IMR-90 (cell line): ENCODE measurements around the gene BMPER. TPM values are rescaled to one million over a fixed set of nuclear protein-coding genes. Genes with fewer than 3 reads are reported as not detected.

Source experiments
- ATAC-seq: fragments of 200-7000 bp; cut with Tn5 transposase; 2 replicates; pipeline ENCODE4 v1.9.1; 2020; ENCODE audit warnings: low read depth, mild to moderate bottlenecking, moderate library complexity
- BruUV-seq: library from RNA; stranded (reverse); fragments of 400-500 nt; replicated peaks from 2 replicates; lab custom pipeline; 2021; lab: Mats Ljungman, UMichigan
- CTCF ChIA-PET: fragments of 300-600 bp; formaldehyde crosslinking; extraction: SDS; loops from one replicate; lab custom pipeline; 2021; ENCODE audit warnings: antibody characterized with exemption; lab: Yijun Ruan, JAX
- POLR2A ChIA-PET: fragments of 300-600 bp; sonication (Branson Sonifier 250); formaldehyde crosslinking; loops from one replicate; lab custom pipeline; 2022; ENCODE audit warnings: antibody characterized with exemption; ENCODE audit not compliant: unreplicated experiment; lab: Charles Lee
- DNase-seq: peaks from one replicate; pipeline ENCODE4 v3.0.0; 2013
- H2AFZ ChIP-seq: replicated peaks from 2 replicates; pipeline ENCODE3; 2013; ENCODE audit warnings: low read length, mild to moderate bottlenecking; ENCODE audit not compliant: poor library complexity
- H2AK5ac ChIP-seq: 2 replicates; pipeline ENCODE4 v1.6.1; 2013; ENCODE audit warnings: low read depth, low read length, inconsistent platforms
- H2AK9ac ChIP-seq: replicated peaks from 2 replicates; pipeline ENCODE3; 2013; ENCODE audit warnings: mild to moderate bottlenecking, low read depth, low read length, moderate library complexity; ENCODE audit not compliant: poor library complexity
- H2BK120ac ChIP-seq: 2 replicates; pipeline ENCODE4 v1.6.1; 2013; ENCODE audit warnings: low read depth, low read length, inconsistent platforms
- H2BK15ac ChIP-seq: 3 replicates; pipeline ENCODE4 v1.6.1; 2013; ENCODE audit warnings: low read depth, low read length, inconsistent platforms
- H2BK20ac ChIP-seq: 2 replicates; pipeline ENCODE4 v1.6.1; 2013; ENCODE audit warnings: low read depth, mild to moderate bottlenecking, inconsistent platforms, low read length, moderate library complexity
- H2BK5ac ChIP-seq: 2 replicates; pipeline ENCODE4 v1.6.1; 2013; ENCODE audit warnings: mild to moderate bottlenecking, low read depth, low read length, inconsistent platforms; ENCODE audit not compliant: poor library complexity, severe bottlenecking
- H3K14ac ChIP-seq: replicated peaks from 2 replicates; pipeline ENCODE4 v1.6.1; 2013; ENCODE audit warnings: low read depth, low read length, inconsistent platforms
- H3K18ac ChIP-seq: 2 replicates; pipeline ENCODE4 v1.6.1; 2013; ENCODE audit warnings: low read depth, low read length, control low read depth
- H3K23ac ChIP-seq: 2 replicates; pipeline ENCODE4 v1.6.1; 2013; ENCODE audit warnings: low read depth, low read length, inconsistent platforms
- H3K27ac ChIP-seq: 2 replicates; pipeline ENCODE4 v1.5.1; 2013; ENCODE audit warnings: mild to moderate bottlenecking, control low read depth, low read length; ENCODE audit not compliant: insufficient read depth
- H3K27me3 ChIP-seq: 2 replicates; pipeline ENCODE4 v1.6.1; 2013; ENCODE audit warnings: low read length; ENCODE audit not compliant: control insufficient read depth, insufficient read depth
- H3K36me3 ChIP-seq: 2 replicates; pipeline ENCODE4 v1.6.1; 2013; ENCODE audit warnings: low read length, mixed read lengths; ENCODE audit not compliant: control insufficient read depth, insufficient read depth
- H3K4ac ChIP-seq: 2 replicates; pipeline ENCODE4 v1.6.1; 2013; ENCODE audit warnings: low read depth, low read length, inconsistent platforms
- H3K4me1 ChIP-seq: 2 replicates; pipeline ENCODE4 v1.6.1; 2013; ENCODE audit warnings: low read length, mixed read lengths; ENCODE audit not compliant: control insufficient read depth, insufficient read depth
- H3K4me2 ChIP-seq: 2 replicates; pipeline ENCODE4 v1.6.1; 2013; ENCODE audit warnings: low read depth, mild to moderate bottlenecking, control low read depth, low read length, moderate library complexity
- H3K4me3 ChIP-seq: 2 replicates; pipeline ENCODE4 v1.5.1; 2013; ENCODE audit warnings: low read depth, mild to moderate bottlenecking, control low read depth, low read length, moderate library complexity; ENCODE audit not compliant: insufficient read depth
- H3K56ac ChIP-seq: 2 replicates; pipeline ENCODE4 v1.6.1; 2013; ENCODE audit warnings: low read length, inconsistent platforms; ENCODE audit not compliant: insufficient read depth; ENCODE audit errors: extremely low read depth
- H3K79me1 ChIP-seq, 2 experiments: 2 replicates each; pipeline ENCODE4 v1.6.1; 2013; ENCODE audit warnings: low read length in 2 of 2, inconsistent platforms in 1 of 2, low read depth in 1 of 2
- H3K9ac ChIP-seq: 2 replicates; pipeline ENCODE4 v1.6.1; 2013; ENCODE audit warnings: low read depth, low read length, control low read depth
- H3K9me1 ChIP-seq: 2 replicates; pipeline ENCODE4 v1.6.1; 2013; ENCODE audit warnings: low read length, inconsistent platforms; ENCODE audit not compliant: insufficient read depth
- H3K9me3 ChIP-seq: 2 replicates; pipeline ENCODE4 v1.6.1; 2013; ENCODE audit warnings: low read length; ENCODE audit not compliant: control insufficient read depth, insufficient read depth
- H4K20me1 ChIP-seq: 2 replicates; pipeline ENCODE4 v1.6.1; 2013; ENCODE audit warnings: low read length, inconsistent platforms; ENCODE audit not compliant: insufficient read depth
- H4K5ac ChIP-seq: 2 replicates; pipeline ENCODE4 v1.6.1; 2013; ENCODE audit warnings: mild to moderate bottlenecking, low read depth, low read length, control low read depth
- H4K8ac ChIP-seq, 2 experiments: 2 replicates each; pipeline ENCODE4 v1.6.1; 2013; ENCODE audit warnings: low read depth in 2 of 2, low read length in 2 of 2, control low read depth in 1 of 2, inconsistent platforms in 1 of 2
- H4K91ac ChIP-seq: 2 replicates; pipeline ENCODE4 v1.6.1; 2013; ENCODE audit warnings: low read depth, low read length, inconsistent platforms; ENCODE audit not compliant: insufficient read depth
- MAFK ChIP-seq: IDR thresholded peaks from 2 replicates; pipeline ENCODE4 v1.6.1; 2012; ENCODE audit warnings: low read depth, low read length, improper control_type of control experiment
- WGBS, 2 experiments: methylation state at CpG; one replicate each; pipeline versions ENCODE4 v1.1.5 to v1.1.7; 2013; ENCODE audit warnings: missing lambda C conversion rate in 2 of 2; ENCODE audit not compliant: insufficient read length in 1 of 2; ENCODE audit errors: extremely low coverage in 2 of 2; 5-methylcytosine and 5-hydroxymethylcytosine counted together
- dilution Hi-C: fragments of 300-500 bp; cut with HindIII; formaldehyde crosslinking; loops from one replicate; pipeline ENCODE4 v1.14.3; 2018; ENCODE audit warnings: low sequenced_read_pairs; ENCODE audit not compliant: unreplicated experiment
- in situ Hi-C: fragments of 300-500 bp; cut with MboI; formaldehyde crosslinking; loops from 3 replicates; pipeline ENCODE4 v1.14.3; 2019; ENCODE audit warnings: low sequenced_read_pairs, inconsistent platforms, mixed read lengths
- intact Hi-C: fragments of 100-400 bp; cut with micrococcal nuclease; formaldehyde crosslinking; loops from 2 replicates; pipeline ENCODE4 v1.10.0; 2022
- polyA plus RNA-seq, 3 experiments: library from polyadenylated mRNA; depleted of rRNA; stranded (reverse); fragments of >200 nt; gene quantifications; 2 replicates each; pipeline ENCODE4 v1.2.3, GENCODE V29; 2012; ENCODE audit warnings: low replicate concordance in 1 of 3
- total RNA-seq: library from RNA; depleted of rRNA; stranded (reverse); fragments of >200 nt; gene quantifications from 2 replicates; pipeline ENCODE4 v1.2.3, GENCODE V29; 2012
- TF ChIP-seq, protein P1 (sequence below): fragments of 150-350 bp; IDR thresholded peaks from 2 replicates; pipeline ENCODE4 v1.6.1; 2016; ENCODE audit warnings: low read depth, mild to moderate bottlenecking, low read length, moderate library complexity, borderline replicate concordance

The BMPER gene
- total and polyA plus RNA-seq, 2 of the 4 experiments (the other 2 are of a cell fraction) = 6.2 to 7.9 TPM

- H3K23ac ChIP-seq = no peak overlapping the region
- ATAC-seq (peak; percentile 28), DNase-seq (peak; percentile 33)
- TF ChIP-seq MAFK = peak; percentile 17; the same call in 1 of the 2 replicates
- TF ChIP-seq, protein P1, sequence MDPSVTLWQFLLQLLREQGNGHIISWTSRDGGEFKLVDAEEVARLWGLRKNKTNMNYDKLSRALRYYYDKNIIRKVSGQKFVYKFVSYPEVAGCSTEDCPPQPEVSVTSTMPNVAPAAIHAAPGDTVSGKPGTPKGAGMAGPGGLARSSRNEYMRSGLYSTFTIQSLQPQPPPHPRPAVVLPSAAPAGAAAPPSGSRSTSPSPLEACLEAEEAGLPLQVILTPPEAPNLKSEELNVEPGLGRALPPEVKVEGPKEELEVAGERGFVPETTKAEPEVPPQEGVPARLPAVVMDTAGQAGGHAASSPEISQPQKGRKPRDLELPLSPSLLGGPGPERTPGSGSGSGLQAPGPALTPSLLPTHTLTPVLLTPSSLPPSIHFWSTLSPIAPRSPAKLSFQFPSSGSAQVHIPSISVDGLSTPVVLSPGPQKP = no peak
- no peak overlapping the region for H3K56ac ChIP-seq
- H4K20me1 ChIP-seq = no peaks in the 10 kb centered on the region
- H3K4me3 ChIP-seq = no peak overlapping the region
- no peak overlapping the region for H4K91ac ChIP-seq
- H3K36me3 ChIP-seq = no peaks in the 10 kb centered on the region
- in situ Hi-C loops (no loop called here), intact Hi-C loops (no loop called here), dilution Hi-C loops (no loop called here)
- H3K14ac ChIP-seq = 0 out of 2 replicates have a peak overlapping the region, but pooled peaks have one; percentile 15
- ChIA-PET CTCF (interaction anchor here (0.5 to 1.3 kb wide), 4 partner anchors 21 to 1478 kb away, joined by 3 read pairs; no protein-coding TSS in a partner anchor), POLR2A (no interaction called here)
- 0 out of 2 replicates have a peak overlapping the region, but pooled peaks have one; percentile 2 for H3K4ac ChIP-seq
- no peak overlapping the region for H2AK9ac ChIP-seq
- H3K9me1 ChIP-seq = peaks cover 3% of the 10 kb centered on the region; the same call in 1 of the 2 replicates
- no peaks in the 10 kb centered on the region for H3K9me3 ChIP-seq
- no peak overlapping the region for H3K27ac ChIP-seq
- peak overlapping the region; percentile 1 for H2BK5ac ChIP-seq
- peak overlapping the region; percentile 0; the same call in 1 of the 2 replicates for H2BK20ac ChIP-seq
- H2AFZ ChIP-seq = peak overlapping the region; percentile 27
- H2AK5ac ChIP-seq = peak overlapping the region; percentile 52; the same call in 1 of the 2 replicates
- no TSS peak for BruUV-seq
- H3K9ac ChIP-seq = no peak overlapping the region
- peak overlapping the region; percentile 53; the same call in 1 of the 2 replicates for H2BK120ac ChIP-seq
- WGBS, 2 experiments = no CpG with 5 or more reads among the region's 8 CpGs
- peak overlapping the region; percentile 25; the same call in 1 of the 2 replicates for H3K18ac ChIP-seq
- H3K4me1 ChIP-seq = peaks cover 15% of the 10 kb centered on the region
- H4K5ac ChIP-seq = peak overlapping the region; percentile 33; the same call in 1 of the 2 replicates
- peak overlapping the region; percentile 57; the same call in 1 of the 3 replicates for H2BK15ac ChIP-seq
- no peaks in the 10 kb centered on the region for H3K27me3 ChIP-seq
- no peak overlapping the region for H3K4me2 ChIP-seq
- H4K8ac ChIP-seq = peak overlapping the region; percentile 1 to 2; a peak in 3 of 4 replicates
- H3K79me1 ChIP-seq = no peaks in the 10 kb centered on the region
These were observed 130.9 kb downstream of the BMPER start for GRCh38 chr7:34036051-34036920.
